Activated CD4-positive, alpha-beta memory T cell treated with anti-CD3 and anti-CD28 coated beads, Interleukin-2, amount 10 ng/mL, durations not matched to agents 7 days and 5 days (primary cell): ENCODE measurements around the gene ERGIC1. TPM values are rescaled to one million over a fixed set of nuclear protein-coding genes. Genes with fewer than 3 reads are reported as not detected.
"Not testable (repeated sequence)": the region's sequence is repeated elsewhere in the genome, so short reads cannot be mapped to it uniquely, and the experiment has no call there.

ENCODE experiments used
- CTCF ChIA-PET: fragments of 350-600 bp; sonication (Branson Sonifier 250); formaldehyde crosslinking; loops from one replicate; lab custom pipeline; 2021; ENCODE audit warnings: antibody characterized with exemption, inconsistent platforms; lab: Charles Lee
- POLR2A ChIA-PET: fragments of 350-600 bp; sonication (Branson Sonifier 250); formaldehyde crosslinking; loops from one replicate; lab custom pipeline; 2021; ENCODE audit warnings: antibody characterized with exemption; lab: Charles Lee
- DNase-seq: peaks from one replicate; pipeline ENCODE4 v3.0.0-alpha.2; 2020
- H3K27ac Mint-ChIP-seq: one replicate; pipeline ENCODE4 v1.8.0; 2021; ENCODE audit warnings: mild to moderate bottlenecking, mixed read lengths
- H3K27me3 Mint-ChIP-seq: one replicate; pipeline ENCODE4 v1.8.0; 2021; ENCODE audit warnings: mixed read lengths
- H3K36me3 Mint-ChIP-seq: one replicate; pipeline ENCODE4 v1.8.0; 2021; ENCODE audit warnings: low read depth, mixed read lengths
- H3K4me1 Mint-ChIP-seq: one replicate; pipeline ENCODE4 v1.8.0; 2021; ENCODE audit warnings: mixed read lengths
- H3K4me3 Mint-ChIP-seq: one replicate; pipeline ENCODE4 v1.8.0; 2021; ENCODE audit warnings: mild to moderate bottlenecking, mixed read lengths
- H3K9me3 Mint-ChIP-seq: one replicate; pipeline ENCODE4 v1.8.0; 2021; ENCODE audit warnings: mixed read lengths
- total RNA-seq, 2 experiments: library from RNA; stranded (reverse); gene quantifications; one replicate each; pipeline ENCODE4 v1.2.3, GENCODE V29; 2021

Gene ERGIC1
- total RNA-seq, 2 experiments from 2014 or later, result 36.1 to 37.2 TPM

DNA sequence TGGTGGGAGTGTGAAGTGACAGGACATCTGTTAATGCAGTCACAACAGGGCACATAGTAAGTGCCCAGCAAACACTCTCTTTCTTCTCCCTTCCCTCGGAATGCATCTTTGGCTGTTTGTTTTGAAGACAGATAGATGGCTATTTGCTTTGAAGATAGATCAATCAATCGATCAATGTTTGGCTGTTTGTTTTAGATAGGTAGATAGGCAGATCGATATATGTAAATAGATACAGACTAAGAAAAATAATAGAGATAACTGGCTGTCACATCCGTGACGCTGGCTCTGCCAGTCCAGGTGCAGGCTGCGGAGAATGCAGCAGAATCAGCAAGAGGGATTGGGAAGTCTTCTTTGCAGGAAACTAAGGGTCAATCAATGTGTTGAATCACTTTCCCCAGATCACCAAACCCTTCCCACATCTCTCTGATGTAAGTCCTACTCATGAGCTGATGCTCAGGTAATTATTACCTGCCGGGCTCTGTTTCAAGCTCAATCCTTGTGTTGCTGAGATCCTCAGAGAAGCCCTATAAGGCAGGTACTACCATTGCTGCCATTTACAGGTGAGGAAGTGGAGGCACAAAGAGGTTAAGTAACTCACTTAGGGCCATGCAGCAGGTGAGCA, 60.8 kb downstream of the ERGIC1 start:
- ChIA-PET CTCF (no interaction called here), POLR2A (no interaction called here)
- H3K27ac Mint-ChIP-seq, result no peak overlapping the region
- no peak for DNase-seq
- H3K9me3 Mint-ChIP-seq, result no peaks in the 10 kb centered on the region
- peaks cover 9% of the 10 kb centered on the region for H3K4me1 Mint-ChIP-seq
- H3K27me3 Mint-ChIP-seq, result no peaks in the 10 kb centered on the region
- H3K36me3 Mint-ChIP-seq, result no peaks in the 10 kb centered on the region
- H3K4me3 Mint-ChIP-seq, result no peak overlapping the region

DNA sequence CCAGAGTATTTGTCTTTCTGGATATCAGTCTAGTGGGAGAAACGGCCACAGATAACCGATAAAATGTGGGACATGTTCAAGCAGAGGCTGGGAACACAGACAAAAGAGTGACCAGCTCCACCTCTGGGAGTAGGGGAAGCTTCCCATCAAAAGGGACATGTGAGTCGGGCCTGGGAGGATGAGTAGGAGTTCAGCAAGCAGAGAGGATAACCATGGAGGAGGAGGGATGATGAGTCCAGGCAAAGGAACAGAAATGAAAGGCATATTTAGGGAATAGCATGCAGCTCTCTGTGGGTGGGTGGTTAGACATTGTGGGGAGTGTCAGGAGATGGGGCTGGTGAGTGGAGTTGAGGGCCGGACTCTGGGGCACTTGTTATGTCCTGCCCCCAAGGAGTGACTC, 61.5 kb downstream of the ERGIC1 start:
- Mint-ChIP-seq H3K27me3 (no peaks in the 10 kb centered on the region), H3K27ac (no peak overlapping the region), H3K4me1 (peaks cover 9% of the 10 kb centered on the region), H3K9me3 (no peaks in the 10 kb centered on the region), H3K4me3 (no peak overlapping the region), H3K36me3 (no peaks in the 10 kb centered on the region)
- no peak for DNase-seq
- POLR2A ChIA-PET, result no interaction called here
- CTCF ChIA-PET, result no interaction called here

DNA sequence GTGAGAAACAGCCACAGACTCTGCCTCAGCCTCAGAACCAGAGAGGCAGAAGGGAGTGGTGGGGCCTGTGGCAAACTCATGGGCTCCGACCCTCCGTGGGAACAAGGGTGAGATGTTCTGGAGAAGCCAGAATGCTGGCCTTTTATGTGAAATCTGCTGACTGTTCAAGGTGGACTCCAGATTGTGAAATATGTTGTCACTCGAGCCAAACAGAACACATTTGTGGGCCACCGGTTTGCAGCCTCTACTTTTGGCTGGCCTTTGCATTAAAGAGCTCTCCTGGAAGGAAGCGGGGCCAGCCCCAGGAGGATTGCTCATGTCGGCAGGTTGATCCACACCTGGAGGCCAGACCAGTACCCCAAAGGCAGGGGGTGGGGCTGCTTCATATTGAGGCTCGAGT, 62.4 kb downstream of the ERGIC1 start:
- H3K36me3 Mint-ChIP-seq, result no peaks in the 10 kb centered on the region
- H3K4me1 Mint-ChIP-seq, result peaks cover 9% of the 10 kb centered on the region
- ChIA-PET CTCF (no interaction called here), POLR2A (interaction anchor here (1.7 kb wide), 1 partner anchor 17 kb away, joined by 4 read pairs; no protein-coding TSS in a partner anchor)
- H3K27ac Mint-ChIP-seq, result no peak overlapping the region
- H3K27me3 Mint-ChIP-seq, result no peaks in the 10 kb centered on the region
- H3K4me3 Mint-ChIP-seq, result no peak overlapping the region
- no peaks in the 10 kb centered on the region for H3K9me3 Mint-ChIP-seq
- no peak for DNase-seq

DNA sequence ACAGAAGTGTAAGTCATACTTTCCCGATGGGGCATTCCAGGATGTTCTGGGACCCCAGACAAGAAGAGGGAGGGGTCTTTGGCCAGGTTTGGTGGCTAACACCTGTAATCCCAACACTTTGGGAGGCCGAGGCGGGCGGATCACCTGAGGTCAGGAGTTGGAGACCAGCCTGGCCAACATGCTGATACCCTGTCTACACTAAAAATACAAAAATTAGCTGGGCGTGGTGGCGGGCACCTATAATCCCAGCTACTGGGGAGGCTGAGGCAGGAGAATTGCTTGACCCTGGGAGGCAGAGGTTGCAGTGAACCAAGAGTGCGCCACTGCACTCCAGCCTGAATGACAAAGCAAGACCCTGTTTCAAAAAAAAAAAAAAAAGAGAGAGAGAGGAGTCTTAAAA, 63.0 kb downstream of the ERGIC1 start:
- H3K27me3 Mint-ChIP-seq, H3K36me3 Mint-ChIP-seq, DNase-seq, H3K4me1 Mint-ChIP-seq, H3K9me3 Mint-ChIP-seq: not testable (repeated sequence)
- Mint-ChIP-seq H3K4me3 (peak overlapping the region; percentile 43), H3K27ac (peak overlapping the region; percentile 52)
- CTCF ChIA-PET, result interaction anchor here (1.0 kb wide), 1 partner anchor 182 kb away, joined by 4 read pairs; no protein-coding TSS in a partner anchor
- POLR2A ChIA-PET, result interaction anchor here (1.0 to 1.7 kb wide), 3 partner anchors 17 to 126 kb away, joined by 3 to 5 read pairs (median 4); partner anchors contain the start of gene DUSP1

DNA sequence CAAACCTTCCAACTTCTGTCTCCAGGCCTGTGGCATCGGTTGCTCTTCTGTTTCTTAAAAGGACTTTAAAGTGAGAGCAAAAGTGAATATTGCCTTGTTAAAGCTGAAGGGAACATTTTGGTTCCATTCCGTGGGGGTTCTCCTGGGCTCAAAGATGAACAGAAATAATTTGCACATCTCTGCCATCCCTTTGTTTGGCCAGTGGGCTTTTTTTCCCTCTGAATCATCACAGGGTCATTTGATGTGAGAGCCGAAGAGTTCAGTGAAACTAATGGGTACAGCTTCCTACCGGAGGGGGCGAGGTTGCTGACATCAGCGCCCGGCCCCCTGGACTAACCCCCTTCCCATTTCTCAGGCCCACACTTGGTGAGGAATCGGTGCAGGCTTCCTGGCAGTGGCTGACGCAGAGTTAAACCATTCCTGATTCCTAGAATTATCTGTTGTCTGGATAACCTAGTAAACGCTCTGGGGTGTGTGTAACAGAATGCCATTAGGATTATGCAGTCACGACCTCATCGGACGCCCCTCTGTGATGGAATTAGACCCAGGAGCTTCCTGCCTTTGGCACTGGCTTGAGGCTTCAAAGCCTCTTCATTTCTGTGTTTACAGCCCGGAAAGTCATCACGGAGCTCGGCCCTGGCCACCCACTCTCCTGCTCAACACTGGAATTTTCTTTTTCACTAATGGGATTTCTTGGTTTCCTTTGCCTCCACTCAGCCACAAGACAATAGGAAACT, 63.6 kb downstream of the ERGIC1 start:
- Mint-ChIP-seq H3K27ac (peak overlapping the region; percentile 52), H3K36me3 (no peaks in the 10 kb centered on the region)
- POLR2A ChIA-PET, result interaction anchor here (1.0 to 1.7 kb wide), 3 partner anchors 18 to 127 kb away, joined by 3 to 5 read pairs (median 4); partner anchors contain the start of gene DUSP1

DNA sequence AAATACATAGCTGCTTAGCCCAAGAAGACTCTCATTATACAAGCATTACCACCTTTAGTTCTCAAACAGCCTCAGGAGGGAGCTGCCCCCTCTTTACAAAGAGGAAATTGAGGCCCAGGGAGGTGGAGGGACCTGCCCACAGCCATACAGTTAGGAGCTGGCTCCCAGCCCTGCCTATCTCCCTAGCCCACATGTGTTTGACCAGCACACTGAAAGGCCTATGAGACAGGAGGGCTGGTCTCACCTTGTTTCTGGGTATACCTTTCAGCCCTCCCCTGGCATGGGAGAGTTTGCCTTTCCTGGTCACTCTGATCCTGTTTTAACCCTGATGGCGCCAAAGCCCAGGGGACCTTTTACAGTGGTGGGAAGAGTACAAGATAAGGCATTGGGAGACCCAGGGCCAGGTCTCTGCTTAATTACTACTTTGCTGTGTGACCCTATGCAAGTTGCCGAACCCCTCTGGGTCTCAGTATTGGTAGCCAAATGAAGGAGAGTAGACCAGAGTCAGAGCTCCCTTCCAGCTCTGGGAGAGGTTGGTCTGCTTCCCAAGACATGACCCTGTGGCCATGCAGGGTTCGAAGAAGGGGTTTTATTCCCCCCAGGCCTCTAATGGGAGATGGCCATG, 64.3 kb downstream of the ERGIC1 start:
- peak overlapping the region; percentile 33 for H3K27ac Mint-ChIP-seq
- no peak for DNase-seq
- H3K27me3 Mint-ChIP-seq, result no peaks in the 10 kb centered on the region
- ChIA-PET POLR2A (interaction anchor here (1.0 to 1.7 kb wide), 3 partner anchors 19 to 127 kb away, joined by 3 to 5 read pairs (median 4); partner anchors contain the start of gene DUSP1), CTCF (interaction anchor here (1.0 to 1.2 kb wide), 2 partner anchors 128 to 184 kb away, joined by 3 to 4 read pairs; partner anchors contain the start of gene DUSP1)
- H3K9me3 Mint-ChIP-seq, result no peaks in the 10 kb centered on the region
- no peak overlapping the region for H3K4me3 Mint-ChIP-seq
- no peaks in the 10 kb centered on the region for H3K36me3 Mint-ChIP-seq
- peaks cover 9% of the 10 kb centered on the region for H3K4me1 Mint-ChIP-seq

More for the DNA sequence above, 63.6 kb downstream of the ERGIC1 start:
- Mint-ChIP-seq H3K27me3 (no peaks in the 10 kb centered on the region), H3K4me3 (peak overlapping the region; percentile 43), H3K4me1 (peaks cover 9% of the 10 kb centered on the region), H3K9me3 (no peaks in the 10 kb centered on the region)
- CTCF ChIA-PET, result interaction anchor here (1.0 to 1.2 kb wide), 2 partner anchors 127 to 183 kb away, joined by 3 to 4 read pairs; partner anchors contain the start of gene DUSP1
- DNase-seq, result no peak

DNA sequence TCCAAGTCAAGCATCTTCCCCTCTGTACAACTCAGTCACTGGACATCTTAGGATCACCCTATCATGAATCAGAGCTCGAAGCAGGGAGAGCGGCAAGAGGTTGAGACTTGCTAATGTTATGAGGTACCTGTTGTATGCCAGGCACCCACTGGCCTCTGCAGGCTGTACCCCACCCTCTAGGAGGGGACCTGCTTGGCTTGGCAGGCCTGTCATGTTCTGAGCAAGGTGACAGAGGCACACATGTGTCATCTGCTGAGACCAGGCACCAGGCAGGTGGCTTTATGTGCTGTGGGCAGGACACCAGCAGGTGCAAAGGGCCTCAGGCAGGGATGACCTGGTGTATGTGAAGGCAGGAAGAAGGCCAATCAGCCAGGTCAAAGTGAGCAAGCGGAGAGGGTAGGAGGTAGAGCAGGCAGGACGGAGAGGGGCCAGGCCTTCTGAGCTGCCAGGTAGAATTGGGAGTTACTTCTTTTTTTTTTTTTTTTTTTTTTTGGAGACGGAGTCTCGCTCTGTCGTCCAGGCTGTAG, 64.9 kb downstream of the ERGIC1 start:
- Mint-ChIP-seq H3K27me3 (no peaks in the 10 kb centered on the region), H3K9me3 (no peaks in the 10 kb centered on the region), H3K4me1 (peaks cover 9% of the 10 kb centered on the region), H3K36me3 (no peaks in the 10 kb centered on the region), H3K27ac (no peak overlapping the region), H3K4me3 (no peak overlapping the region)
- ChIA-PET POLR2A (interaction anchor here (1.1 kb wide), 1 partner anchor 91 kb away, joined by 3 read pairs; no protein-coding TSS in a partner anchor), CTCF (no interaction called here)
- DNase-seq, result no peak

DNA sequence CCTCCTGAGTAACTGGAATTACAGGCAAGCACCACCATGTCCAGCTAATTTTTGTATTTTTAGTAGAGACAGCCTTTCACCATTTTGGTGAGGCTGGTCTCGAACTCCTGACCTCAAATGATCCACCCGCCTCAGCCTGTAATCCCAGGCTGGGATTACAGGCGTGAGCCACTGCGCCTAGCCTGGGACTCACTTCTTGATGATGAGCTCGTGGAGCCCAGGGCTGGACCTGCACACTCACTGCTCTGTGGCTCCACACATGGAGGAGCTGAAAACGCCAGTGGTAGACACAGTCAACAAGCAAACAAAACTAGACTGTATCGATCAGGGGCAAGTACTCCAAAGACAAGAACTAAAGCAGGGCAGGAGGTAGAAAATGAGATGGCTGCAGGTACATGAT, 65.4 kb downstream of the ERGIC1 start:
- CTCF ChIA-PET, result no interaction called here
- Mint-ChIP-seq H3K36me3 (no peaks in the 10 kb centered on the region), H3K27me3 (no peaks in the 10 kb centered on the region), H3K4me1 (peaks cover 9% of the 10 kb centered on the region), H3K9me3 (no peaks in the 10 kb centered on the region), H3K27ac (no peak overlapping the region), H3K4me3 (no peak overlapping the region)
- POLR2A ChIA-PET, result interaction anchor here (1.1 kb wide), 1 partner anchor 92 kb away, joined by 3 read pairs; no protein-coding TSS in a partner anchor
- DNase-seq, result no peak

DNA sequence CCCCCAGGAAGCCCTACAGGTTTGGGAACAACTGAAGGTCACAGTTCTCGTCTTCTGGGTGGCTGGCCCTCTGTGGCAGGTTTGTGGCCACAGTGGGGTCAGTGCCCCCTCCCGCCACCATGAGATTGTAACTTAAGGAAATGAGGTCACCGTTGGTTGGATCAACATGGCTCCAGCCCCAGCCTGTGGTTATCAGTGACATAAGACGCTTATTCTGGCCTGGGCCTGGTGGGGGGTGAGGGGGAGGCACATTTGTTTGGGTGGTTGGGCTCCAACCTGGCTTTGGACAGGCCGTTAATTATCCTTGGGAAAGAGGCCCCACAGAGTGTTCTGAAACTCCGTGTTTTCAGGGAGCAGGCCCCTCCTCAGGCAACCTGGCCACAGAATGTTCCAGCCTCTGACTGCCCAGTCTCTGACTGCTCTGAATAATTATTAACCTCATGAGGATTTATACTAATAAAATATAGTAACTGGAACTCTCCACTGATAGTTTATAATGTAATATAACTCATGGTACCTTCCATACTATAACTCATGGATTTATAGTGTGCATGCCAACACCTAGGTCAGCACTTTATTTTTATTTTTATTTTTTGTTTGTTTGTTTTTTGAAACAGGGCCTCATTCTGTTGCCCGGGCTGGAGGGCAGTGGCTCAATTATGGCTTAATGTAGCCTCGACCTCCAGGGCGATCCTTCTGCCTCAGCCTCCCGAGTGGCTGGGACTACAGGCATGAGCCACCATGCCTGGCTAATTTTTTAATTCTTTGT, 67.1 kb downstream of the ERGIC1 start:
- no peaks in the 10 kb centered on the region for H3K27me3 Mint-ChIP-seq
- POLR2A ChIA-PET, result interaction anchor here (1.1 kb wide), 1 partner anchor 9 kb away, joined by 3 read pairs; no protein-coding TSS in a partner anchor
- no peaks in the 10 kb centered on the region for H3K9me3 Mint-ChIP-seq
- CTCF ChIA-PET, result no interaction called here
- H3K4me1 Mint-ChIP-seq, result peaks cover 9% of the 10 kb centered on the region
- no peak overlapping the region for H3K27ac Mint-ChIP-seq
- H3K4me3 Mint-ChIP-seq, result no peak overlapping the region
- no peaks in the 10 kb centered on the region for H3K36me3 Mint-ChIP-seq
- no peak for DNase-seq

DNA sequence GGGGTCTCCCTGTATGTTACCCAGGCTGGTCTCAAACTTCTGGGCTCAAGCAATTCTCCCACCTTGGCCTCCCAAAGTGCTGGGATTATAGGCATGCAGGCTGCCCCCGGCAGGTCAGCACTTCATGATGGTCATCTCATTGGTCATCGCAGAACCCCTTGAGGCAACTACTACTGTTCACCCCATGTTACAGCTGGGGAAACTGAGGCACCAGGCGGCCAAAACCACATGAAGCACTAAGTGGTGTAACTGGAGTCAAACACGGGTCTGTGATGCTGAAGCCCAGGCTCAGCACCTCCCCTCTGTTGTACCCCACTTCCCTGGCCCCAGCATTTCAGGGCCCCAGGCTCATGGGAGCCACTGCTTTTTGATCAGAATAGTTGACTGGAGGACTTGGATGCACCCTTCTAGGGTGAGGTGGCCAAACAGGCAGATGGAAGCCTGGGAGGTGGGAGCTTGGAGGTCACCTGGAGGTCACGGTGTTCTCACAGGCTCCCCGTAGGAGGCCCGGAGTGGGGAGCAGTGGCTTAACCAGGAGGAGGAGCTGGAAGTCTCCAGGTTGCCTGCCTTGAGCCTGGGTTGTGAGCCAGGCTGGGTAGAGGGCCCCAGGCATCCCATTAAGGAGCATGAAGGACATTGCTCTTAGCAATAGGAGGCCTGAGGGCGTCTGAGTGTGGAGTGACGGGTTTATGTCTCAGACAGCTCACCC, 67.9 kb downstream of the ERGIC1 start:
- Mint-ChIP-seq H3K9me3 (no peaks in the 10 kb centered on the region), H3K4me1 (peaks cover 7% of the 10 kb centered on the region), H3K27ac (no peak overlapping the region), H3K4me3 (no peak overlapping the region), H3K27me3 (no peaks in the 10 kb centered on the region), H3K36me3 (no peaks in the 10 kb centered on the region)
- ChIA-PET POLR2A (no interaction called here), CTCF (interaction anchor here (0.6 kb wide), 1 partner anchor 10 kb away, joined by 4 read pairs; no protein-coding TSS in a partner anchor)
- DNase-seq, result no peak

DNA sequence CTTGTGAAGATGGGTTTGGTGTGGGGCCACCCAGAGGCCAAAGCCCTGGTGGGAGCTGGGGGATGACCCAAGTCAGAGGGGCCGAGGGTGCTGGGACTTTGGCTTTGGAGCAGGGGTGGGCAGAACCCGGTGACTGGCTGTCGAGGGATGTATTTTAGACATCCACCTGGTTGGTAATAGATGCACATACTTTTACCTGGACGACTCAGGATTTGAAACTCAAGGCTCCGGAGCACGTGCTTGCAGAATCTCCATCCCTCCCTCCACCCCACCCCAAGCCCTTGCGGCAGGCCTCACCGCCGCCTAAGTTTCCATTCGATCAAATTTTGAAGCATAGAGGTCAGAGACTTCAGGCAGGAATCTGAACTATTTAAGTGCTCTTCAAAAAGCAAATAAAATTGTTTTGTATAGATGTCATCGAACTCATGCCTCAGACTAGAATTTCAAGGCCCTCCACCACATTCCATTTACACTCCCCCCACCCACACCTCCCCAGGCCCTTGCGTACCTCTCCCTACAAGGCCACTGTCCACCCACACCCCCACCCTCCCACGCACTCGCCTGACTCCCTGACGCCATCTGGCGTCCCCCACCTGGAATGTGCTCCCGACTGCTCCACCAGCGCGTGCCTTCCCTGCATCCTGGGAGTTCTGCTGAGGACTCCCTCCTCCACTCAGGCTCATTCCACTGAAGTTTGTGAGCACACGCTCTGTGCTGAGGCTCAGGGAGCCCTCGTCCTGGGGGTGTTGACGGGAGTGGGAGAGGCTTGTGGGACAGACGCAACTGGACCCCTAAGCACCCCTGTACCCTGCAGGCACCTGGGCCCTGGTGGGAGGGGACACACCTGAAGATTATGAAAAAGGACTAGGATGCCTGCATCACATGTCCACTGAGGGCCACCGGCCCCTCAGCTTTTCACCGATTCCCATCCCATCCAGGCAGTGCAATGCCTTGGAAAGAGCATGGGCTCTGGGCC, 68.7 kb downstream of the ERGIC1 start:
- Mint-ChIP-seq H3K27ac (no peak overlapping the region), H3K36me3 (no peaks in the 10 kb centered on the region), H3K4me1 (peaks cover 4% of the 10 kb centered on the region), H3K4me3 (no peak overlapping the region), H3K27me3 (no peaks in the 10 kb centered on the region), H3K9me3 (no peaks in the 10 kb centered on the region)
- ChIA-PET POLR2A (no interaction called here), CTCF (interaction anchor here (0.6 kb wide), 1 partner anchor 11 kb away, joined by 4 read pairs; no protein-coding TSS in a partner anchor)
- DNase-seq, result no peak
